ENCODE data around the gene CA9.
A peak's percentile ranks its signal among the peaks of the same experiment; 100 is the strongest.

CA9 gene

DNA sequence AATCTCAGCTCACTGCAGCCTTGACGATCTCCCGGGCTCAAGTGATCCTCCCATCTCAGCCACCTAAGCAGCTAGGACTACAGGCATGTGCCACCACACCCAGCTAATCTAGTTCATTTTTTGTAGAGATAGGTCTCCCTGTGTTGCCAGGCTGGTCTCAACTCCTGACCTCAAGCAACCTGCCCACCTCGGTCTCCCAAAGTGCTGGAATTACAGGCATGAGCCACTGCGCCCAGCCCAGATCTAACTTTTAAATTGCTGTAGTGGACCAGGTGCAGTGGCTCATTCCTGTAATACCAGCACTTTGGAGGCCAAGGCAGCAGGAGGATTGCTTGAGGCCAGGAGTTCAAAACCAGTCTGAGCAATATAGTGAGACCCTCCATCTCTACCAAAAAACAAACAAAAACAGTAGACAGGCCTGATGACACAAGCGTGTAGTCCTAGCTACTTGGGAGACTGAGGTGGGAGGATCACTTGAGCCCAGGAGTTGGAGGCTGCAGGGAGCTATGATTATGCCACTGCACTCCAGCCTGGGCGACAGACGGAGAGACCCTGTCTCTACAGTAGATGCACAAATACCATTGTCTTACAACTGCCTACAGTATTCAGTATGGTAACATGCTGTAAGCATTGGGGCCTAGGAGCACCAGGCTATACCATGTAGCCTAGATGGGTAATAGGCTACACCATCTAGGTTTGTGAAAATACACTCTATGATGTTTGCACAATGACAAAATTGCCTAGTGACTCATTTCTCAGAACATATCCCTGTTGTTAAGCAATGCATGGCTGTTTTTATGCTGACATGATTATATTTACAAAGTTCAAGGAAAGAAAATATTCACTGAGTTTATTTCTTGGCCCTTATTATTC, 21.5 kb upstream of the CA9 start:
- DNase-seq = no peak

DNA sequence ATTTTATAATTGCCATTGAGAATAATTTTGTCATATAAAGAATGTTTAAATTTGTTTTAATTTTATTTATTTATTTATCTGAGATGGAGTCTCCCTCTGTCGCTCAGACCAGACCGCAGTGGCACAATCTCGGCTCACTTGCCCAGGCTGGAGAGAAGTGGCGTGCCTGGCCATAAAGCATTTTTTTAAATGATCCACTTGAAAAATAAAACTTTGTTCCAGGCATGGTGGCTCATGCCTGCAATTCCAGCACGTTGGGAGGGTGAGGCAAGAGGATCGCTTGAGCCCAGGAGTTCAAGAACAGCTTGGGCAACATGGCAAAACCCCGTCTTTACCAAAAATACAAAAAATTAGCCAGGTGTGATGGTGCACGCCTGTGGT, 20.9 kb upstream of the CA9 start:
- no peak for DNase-seq

DNA sequence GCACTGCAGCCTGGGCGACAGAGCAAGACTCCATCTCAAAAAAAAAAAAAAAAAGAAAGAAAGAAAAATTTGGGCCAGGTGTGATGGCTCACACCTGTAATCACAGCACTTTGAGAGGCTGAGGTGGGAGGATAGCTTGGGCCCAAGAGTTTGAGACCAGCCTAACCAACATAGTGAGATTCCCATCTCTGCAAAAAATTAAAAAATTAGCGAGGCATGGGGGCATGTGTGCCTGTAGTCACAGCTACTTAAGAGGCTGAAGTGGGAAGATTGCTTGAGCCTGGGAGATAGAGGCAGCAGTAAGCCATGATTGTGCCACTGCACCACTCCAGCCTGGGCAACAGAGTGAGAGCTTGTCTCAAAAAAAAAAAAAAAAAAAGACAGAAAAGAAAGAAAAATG, 20.1 kb upstream of the CA9 start:
- no peak for DNase-seq

DNA sequence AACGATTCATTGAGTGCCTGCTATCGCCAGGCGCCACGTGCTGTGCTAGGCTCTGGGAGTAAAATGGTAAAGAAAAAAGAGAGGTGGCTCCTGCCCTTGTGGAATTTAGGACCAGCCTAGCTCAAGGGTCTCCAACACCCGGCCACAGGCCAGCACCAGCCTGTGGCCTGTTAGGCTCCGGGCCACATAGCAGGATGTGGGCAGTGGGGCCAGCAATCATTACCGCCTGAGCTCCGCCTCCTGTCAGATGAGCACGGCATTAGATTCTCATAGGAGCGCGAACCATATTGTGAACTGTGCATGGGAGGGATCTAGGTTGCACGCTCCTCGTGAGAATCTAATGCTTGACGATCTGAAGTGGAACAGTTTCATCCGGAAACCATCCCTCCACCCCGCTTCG, 17.4 kb upstream of the CA9 start:
- DNase-seq = no peak

DNA sequence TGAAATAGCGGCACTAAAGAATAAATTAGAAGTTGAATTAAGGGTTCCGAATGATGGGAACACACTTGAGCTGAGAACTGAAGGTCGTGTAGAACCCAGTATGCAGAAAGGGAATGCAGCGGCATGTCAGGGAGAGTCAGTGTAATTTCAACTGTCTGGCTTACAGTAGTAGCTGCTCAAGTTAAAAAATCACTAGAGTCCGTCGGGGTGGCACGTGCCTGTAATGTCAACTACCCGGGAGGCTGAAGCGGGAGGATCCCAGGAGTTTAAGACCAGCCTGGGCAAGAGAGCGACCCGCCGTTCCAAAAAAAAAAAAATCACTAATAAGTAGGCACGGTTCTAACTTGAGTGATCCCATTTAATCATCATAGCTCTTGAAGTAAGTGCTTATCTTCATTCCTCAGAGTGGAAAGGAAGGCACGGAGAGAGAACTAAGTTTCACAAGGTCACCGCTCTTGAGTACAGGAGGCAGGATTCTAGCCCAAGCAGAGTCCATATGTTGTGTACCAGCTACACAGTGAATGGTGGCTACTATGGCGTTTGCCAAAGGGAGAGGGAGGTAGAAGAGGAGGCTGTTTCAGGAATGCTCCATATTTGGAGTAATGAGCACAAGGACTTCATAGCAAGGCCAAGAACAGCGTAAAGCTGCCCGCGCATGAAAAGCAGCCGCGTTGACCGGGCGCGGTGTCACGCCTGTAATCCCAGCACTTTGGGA, 16.7 kb upstream of the CA9 start:
- DNase-seq = no peak

DNA sequence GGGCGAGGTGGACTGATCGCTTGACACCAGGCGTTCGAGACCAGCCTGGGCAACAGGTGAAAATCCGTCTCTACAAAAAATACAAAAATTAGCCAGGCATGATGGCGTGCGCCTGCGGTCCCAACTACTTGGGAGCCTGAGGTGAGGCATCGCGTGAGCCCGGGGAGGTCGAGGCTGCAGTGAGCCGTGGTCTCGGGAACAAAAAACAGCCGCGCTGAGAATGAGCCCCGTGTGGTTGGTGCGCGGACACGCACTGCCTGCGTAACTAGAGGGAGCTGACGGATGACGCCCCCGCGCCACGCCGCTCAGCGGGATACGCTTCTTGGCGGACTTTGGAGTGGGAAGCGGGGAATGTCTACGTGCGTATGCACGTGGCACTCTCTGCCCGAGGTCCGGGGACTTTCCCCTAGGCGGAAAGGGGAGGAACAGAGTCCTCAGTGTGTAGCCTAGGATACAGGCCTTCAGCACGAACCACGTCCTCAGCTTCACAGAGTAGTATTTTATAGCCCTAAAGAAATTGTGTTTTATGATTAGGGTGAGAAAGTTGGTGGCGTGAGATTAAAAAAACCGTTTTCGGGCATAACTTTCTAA, 16.1 kb upstream of the CA9 start, which contains the start of gene RMRP:
Gene RMRP, minus strand, starts transcription at position 474 of the 591 bp plus-strand sequence.
- DNase-seq = peak; percentile 90 to 92

DNA sequence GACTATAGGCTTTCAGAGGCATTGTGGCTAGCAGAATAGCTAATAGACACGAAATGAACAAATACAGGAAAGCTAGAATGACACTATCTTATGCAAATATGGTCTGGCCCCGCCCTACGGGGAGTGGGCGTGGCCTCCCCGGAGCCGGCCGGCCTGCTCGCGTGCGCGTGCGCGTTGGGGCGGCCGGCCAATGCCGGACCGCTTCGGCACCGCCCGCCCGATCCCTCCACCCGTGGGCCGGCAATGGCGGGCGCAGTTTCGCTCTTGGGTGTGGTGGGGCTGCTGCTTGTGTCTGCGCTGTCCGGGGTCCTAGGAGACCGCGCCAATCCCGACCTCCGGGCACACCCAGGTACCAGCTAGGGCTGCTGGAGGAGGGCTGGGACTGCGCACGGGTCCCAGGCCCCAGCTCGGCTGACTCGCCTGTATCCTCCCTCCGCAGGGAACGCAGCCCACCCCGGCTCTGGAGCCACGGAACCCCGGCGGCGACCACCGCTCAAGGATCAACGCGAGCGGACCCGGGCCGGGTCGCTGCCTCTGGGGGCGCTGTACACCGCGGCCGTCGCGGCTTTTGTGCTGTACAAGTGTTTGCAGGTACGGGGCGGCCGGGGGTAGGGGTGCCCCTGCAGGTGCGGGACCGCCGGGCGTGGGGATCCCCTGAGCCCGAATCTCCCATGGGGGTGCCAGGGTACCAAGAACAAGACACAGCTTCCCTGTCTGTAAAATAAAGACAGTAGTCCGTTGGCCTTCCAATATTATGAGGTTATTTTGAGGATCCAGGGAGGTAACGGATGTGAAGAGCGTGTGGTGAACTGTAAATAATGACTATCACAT, 15.4 kb upstream of the CA9 start, which contains the start of gene CCDC107:
Gene CCDC107, plus strand, starts transcription at position 156 of the 831 bp plus-strand sequence. Its CDS starts 88 bp downstream, at position 244.
- peak; percentile 75 to 80 for DNase-seq

DNA sequence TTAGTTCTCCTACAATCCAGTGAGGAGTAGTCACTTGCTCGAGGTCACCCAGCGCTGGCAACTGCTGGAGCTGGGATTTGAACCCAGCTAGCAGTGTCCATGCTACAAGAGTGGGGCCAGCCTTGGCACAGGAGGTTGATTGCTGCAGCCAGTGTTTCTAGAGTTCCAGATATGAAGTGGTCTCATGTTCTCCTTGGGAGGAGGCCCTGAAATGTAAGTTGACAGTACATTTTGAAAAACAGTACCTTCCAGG, 14.8 kb upstream of the CA9 start:
- DNase-seq = no peak

DNA sequence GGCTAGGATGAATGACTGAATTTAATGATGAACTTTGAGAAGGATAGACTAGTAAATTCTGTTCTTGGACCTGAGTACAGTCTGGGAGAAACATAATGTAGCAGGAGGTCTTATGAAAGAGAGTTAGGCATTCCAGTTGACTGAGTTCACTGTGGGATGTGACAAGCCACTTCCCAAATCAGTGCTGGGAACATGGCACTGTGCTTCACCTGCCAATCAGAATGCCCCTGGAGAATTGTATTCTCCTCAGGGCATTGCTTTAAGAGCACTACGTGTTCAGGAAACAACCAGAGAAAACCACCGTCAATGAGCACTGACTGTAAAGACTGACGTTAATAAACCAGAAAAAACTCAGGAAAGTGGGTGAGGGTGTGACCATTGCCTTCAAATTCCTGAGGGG, 14.4 kb upstream of the CA9 start:
- DNase-seq = no peak

DNA sequence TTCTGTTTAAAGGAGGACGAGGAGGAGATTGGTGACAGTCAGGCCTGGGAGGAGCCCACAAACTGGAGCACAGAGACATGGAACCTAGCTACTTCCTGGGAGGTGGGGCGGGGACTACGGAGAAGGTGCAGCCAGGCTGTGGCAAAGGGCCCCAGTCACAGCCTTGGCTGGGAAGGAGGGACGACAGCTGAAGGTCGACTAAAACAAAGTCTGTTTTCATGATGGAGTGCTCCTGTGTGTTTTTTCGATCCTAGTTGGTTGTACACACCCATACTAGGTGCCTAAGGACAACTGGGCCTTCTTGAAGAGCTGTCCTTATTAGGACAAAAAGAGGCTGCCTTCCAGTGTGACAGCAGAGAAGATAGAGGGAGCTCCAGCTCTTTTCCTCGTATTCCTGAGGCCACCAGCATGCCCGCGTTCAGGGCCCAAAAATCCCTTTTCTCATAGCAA, 12.7 kb upstream of the CA9 start:
- no peak for DNase-seq

DNA sequence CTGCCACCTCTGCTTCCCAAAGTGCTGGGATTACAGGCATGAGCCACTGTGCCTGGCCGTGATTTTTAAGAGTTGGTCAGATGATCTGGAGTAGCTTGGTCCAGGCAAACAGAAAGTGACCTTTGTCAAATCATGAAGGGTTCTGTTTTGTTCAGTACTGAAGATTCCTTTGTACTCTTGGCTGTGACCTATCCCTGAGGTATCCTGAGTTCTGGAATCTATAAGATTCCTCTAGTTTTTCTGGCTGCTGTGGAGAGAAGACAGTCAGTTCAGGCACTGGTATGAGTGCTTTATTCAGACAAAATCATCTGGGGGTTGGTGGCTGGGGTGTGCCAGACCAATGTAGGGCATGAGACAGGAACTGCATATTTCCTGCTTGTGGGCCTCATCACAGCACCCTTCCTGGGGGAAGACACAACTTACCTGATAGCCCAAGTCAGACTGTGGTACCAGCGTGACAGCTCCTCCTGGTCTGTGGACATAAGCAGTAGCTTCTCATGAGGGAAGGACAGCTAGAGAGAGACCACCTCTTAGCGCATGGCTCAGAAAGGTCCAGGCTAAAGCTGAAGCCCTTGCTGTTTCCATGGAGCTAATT, 11.9 kb upstream of the CA9 start:
- no peak for DNase-seq

DNA sequence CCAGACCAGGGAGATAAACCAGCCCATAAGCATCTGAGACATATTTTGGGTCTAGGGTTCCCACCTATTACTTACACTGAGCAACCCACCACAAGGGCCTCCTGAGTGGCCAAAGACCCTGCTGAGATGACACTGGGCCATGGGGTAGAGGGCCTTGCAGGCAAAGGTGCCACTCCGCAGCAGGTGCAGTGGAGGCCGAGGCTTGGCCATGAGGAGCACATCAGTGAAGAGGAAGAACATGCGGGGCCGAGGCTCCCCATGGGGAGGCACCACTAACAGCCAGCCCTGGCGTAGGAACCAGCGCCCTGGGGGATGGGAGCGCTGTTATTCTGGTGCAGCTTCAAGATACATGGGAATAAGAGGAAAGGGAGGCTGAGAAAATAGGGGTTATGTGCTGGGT, 11.3 kb upstream of the CA9 start:
- no peak for DNase-seq

DNA sequence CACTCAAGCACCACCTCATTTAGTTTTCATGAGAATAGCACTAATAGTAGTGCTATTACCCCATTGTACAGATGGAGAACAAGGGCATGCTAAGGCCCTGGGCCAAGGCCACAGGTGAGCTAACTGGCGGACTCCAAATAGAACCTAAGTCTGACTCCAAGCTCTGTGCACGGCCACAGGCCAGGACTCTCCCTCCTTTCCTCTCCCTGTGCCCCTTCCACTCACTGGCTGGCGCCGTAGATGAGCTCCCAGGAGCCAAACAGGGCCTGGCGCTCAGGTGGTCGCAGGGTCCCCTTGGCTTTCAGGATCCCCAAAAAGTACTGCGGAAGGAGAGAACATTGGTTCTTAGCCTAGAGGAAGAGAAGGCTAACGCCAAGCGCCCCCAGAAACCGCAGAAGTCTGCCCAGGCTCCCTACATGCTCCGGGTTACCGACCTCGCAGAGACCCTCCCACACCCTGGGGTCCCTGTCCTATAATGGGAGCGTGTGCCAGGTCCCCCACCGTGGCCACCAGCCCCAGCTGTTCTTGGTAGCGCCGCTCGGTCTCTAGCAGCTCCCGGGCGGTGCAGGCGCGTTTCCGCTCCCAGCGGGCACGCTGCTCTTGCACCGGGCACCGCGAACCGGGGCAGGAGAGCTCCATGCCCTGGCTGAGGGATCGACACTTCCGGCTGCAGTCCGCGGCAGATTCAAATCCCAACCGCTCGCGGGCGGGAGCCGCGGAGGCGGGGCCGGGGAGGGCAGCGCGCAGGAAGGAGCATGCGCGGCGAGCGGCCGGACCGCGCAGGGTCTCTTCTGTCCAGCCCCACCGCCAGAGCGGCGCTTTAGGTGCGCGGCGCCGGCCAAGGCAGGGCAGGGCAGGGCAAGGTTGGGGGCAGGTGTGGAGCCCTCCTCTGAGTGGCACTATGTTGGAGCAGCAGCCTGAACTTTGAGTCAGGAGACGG, 8.9 kb upstream of the CA9 start, which contains the start of gene ARHGEF39:
Gene ARHGEF39, minus strand, starts transcription at position 665 of the 940 bp plus-strand sequence. Its CDS starts 26 bp downstream, at position 639.
- peak; percentile 65 to 71 for DNase-seq

DNA sequence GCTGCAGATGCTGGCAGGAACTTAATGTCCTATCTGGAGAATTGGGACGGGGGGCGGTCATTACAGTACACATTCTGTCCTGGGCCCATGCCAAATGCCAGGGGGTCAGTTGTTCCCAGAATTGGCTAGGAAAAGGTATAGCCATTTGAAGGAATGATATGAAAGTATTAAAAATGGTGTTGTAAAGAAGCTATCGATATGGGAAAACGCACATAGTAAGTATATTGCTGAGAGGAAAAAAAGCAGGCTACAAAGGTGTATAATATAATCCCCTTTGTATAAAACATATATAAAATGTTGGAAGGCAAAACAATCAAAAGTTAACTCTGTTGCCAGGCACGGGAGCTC, 8.3 kb upstream of the CA9 start:
- no peak for DNase-seq

DNA sequence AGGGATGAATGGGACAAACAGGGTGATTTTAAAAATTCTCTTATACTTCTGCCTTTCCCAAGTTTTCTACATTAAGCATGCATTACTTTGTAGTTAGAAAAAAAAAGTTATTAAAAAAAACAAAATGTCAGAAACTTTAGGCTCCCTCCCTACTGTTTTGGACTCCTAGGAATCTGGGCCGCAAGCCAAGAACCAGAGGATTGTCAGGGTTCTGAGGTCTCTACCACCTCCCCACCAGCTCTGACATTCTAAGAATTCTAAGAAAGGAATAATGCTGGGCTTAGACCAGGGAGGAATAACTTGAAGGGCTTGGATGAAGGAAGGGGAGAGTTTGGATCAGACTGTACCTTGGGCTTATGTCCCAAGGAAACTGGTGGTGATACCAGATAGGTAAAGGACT, 7.7 kb upstream of the CA9 start:
- no peak for DNase-seq

DNA sequence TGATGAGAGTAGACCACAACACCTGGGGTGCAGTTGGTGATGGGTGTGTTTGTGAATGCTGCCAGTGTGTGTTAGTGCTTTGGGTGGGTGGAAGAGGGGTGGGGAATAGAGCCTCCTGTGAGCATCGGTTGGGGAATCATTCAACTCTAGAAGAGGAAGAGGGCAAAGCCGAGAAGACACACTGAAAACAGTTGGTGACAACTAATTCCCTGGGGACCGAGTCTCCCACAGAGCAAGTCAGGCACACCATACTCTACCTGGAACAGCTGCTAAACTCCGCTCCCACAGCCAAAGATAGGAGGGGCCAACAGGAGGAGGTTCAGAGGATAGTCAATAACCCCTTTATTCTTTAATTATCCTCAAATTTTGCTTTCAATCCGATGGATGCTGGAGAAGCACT, 7.2 kb upstream of the CA9 start:
- no peak for DNase-seq

DNA sequence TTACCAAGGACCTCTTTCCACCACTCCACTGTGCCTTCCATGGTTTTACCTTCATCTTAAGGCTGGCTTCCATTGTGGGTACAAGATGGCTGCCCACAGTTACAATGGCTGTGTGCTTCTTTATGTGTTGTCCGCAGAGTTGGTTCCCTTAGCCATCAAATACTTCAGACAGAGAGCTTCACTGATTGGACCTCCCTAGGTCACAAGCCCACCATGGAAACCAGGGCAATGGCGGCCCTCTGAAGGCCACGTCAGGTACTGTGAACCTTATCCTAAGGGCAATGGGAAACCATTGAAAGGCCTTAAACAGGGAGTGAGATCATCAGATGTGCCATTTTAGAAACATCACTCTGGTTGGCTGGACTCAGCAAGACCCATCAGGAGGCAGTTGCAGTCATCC, 5.8 kb upstream of the CA9 start:
- no peak for DNase-seq

DNA sequence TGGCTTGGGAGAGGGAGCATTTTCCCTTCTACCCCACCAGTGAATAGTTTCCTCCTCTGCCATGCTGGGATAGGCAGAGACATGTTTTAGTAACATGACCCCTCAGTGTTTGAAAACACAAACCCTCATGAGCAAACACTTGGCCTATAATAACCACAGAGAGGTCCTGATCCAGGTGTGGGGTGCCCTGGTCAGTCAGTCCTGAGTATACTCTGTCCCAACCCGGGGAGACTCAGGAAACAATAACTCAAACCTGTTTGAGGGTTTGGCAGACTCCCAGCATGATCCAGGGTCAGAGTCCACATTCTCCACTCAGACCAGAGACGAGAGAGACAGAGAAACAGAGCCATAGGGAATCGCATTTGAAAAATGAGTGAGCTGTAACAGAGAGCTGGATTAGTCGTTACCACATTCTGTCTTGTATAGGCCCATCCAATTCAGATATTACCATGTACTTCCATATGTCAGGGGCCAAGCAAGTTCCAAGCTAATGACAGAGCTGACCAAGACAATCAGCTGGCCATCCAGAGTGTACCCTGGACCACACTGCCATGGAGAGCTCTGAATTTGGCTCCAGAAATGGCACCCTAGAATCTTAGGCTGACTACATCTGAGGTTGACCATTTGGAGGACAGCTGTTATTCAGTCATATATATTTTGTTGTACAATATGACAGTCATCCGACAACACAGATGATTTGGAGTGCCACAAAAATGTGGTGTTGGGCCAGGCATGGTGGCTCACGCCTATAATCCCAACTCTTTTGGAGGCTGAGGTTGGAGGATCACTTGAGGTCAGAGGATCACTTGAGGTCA, 4.2 kb upstream of the CA9 start:
- DNase-seq = no peak

DNA sequence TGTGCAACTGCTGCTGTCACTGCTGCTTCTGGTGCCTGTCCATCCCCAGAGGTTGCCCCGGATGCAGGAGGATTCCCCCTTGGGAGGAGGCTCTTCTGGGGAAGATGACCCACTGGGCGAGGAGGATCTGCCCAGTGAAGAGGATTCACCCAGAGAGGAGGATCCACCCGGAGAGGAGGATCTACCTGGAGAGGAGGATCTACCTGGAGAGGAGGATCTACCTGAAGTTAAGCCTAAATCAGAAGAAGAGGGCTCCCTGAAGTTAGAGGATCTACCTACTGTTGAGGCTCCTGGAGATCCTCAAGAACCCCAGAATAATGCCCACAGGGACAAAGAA, 265 bp downstream of the CA9 start:
- no peak for DNase-seq

DNA sequence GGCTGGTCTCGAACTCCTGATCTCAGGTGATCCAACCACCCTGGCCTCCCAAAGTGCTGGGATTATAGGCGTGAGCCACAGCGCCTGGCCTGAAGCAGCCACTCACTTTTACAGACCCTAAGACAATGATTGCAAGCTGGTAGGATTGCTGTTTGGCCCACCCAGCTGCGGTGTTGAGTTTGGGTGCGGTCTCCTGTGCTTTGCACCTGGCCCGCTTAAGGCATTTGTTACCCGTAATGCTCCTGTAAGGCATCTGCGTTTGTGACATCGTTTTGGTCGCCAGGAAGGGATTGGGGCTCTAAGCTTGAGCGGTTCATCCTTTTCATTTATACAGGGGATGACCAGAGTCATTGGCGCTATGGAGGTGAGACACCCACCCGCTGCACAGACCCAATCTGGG, 1.5 kb downstream of the CA9 start:
- no peak for DNase-seq
